ENCODE results near the gene PYCR2. TPM values are rescaled to one million over a fixed set of nuclear protein-coding genes. Genes with fewer than 3 reads are reported as not detected.

The PYCR2 gene
- total and polyA plus RNA-seq, 2 experiments from 2014 or later, result 45.1 to 75.9 TPM

- H3K9me3 ChIP-seq (ENCODE audit: low read depth), result no peaks in the 10 kb centered on the region
- H3K27me3 ChIP-seq, result no peaks in the 10 kb centered on the region
- H3K4me1 ChIP-seq (ENCODE audit: low read depth), result no peaks in the 10 kb centered on the region
- no peak overlapping the region for H3K4me3 ChIP-seq
- H3K27ac ChIP-seq, result no peak overlapping the region
- H3K36me3 ChIP-seq, result no peaks in the 10 kb centered on the region
- TF ChIP-seq, protein P1, sequence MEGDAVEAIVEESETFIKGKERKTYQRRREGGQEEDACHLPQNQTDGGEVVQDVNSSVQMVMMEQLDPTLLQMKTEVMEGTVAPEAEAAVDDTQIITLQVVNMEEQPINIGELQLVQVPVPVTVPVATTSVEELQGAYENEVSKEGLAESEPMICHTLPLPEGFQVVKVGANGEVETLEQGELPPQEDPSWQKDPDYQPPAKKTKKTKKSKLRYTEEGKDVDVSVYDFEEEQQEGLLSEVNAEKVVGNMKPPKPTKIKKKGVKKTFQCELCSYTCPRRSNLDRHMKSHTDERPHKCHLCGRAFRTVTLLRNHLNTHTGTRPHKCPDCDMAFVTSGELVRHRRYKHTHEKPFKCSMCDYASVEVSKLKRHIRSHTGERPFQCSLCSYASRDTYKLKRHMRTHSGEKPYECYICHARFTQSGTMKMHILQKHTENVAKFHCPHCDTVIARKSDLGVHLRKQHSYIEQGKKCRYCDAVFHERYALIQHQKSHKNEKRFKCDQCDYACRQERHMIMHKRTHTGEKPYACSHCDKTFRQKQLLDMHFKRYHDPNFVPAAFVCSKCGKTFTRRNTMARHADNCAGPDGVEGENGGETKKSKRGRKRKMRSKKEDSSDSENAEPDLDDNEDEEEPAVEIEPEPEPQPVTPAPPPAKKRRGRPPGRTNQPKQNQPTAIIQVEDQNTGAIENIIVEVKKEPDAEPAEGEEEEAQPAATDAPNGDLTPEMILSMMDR (IDR thresholded peaks at IDR 0.05; ENCODE audit: low read depth, low read length), result no peak
- no peak for DNase-seq (ENCODE audit: low read depth in 1 of 2, low spot score in 1 of 2)
Measured at GRCh38 chr1:225906467-225906866, 17.6 kb downstream of the PYCR2 start.

GRCh38 chr1:225903623-225904022 lies 20.4 kb downstream of the PYCR2 start:
- Histone ChIP-seq H3K9me3 (ENCODE audit: low read depth) (no peaks in the 10 kb centered on the region), H3K4me1 (ENCODE audit: low read depth) (no peaks in the 10 kb centered on the region), H3K36me3 (no peaks in the 10 kb centered on the region), H3K4me3 (no peak overlapping the region), H3K27me3 (no peaks in the 10 kb centered on the region), H3K27ac (no peak overlapping the region)
- DNase-seq (ENCODE audit: low read depth in 1 of 2, low spot score in 1 of 2), result no peak
- TF ChIP-seq, protein P1 (IDR thresholded peaks at IDR 0.05; ENCODE audit: low read depth, low read length), result no peak

- H3K27ac ChIP-seq, result no peak overlapping the region
- TF ChIP-seq, protein P1 (IDR thresholded peaks at IDR 0.05; ENCODE audit: low read depth, low read length), result no peak
- H3K4me3 ChIP-seq, result no peak overlapping the region
Measured at GRCh38 chr1:225899044-225899925, 24.8 kb downstream of the PYCR2 start.

GRCh38 chr1:225897595-225898514 lies 26.2 kb downstream of the PYCR2 start:
- Histone ChIP-seq H3K4me1 (ENCODE audit: low read depth) (no peaks in the 10 kb centered on the region), H3K4me3 (no peak overlapping the region), H3K36me3 (no peaks in the 10 kb centered on the region), H3K27me3 (no peaks in the 10 kb centered on the region), H3K27ac (no peak overlapping the region), H3K9me3 (ENCODE audit: low read depth) (no peaks in the 10 kb centered on the region)
- no peak for DNase-seq (ENCODE audit: low read depth in 1 of 2, low spot score in 1 of 2)
- TF ChIP-seq, protein P1 (IDR thresholded peaks at IDR 0.05; ENCODE audit: low read depth, low read length), result no peak

More at GRCh38 chr1:225899044-225899925, 24.8 kb downstream of the PYCR2 start:
- Histone ChIP-seq H3K36me3 (no peaks in the 10 kb centered on the region), H3K27me3 (no peaks in the 10 kb centered on the region), H3K4me1 (ENCODE audit: low read depth) (no peaks in the 10 kb centered on the region), H3K9me3 (ENCODE audit: low read depth) (no peaks in the 10 kb centered on the region)
- no peak for DNase-seq (ENCODE audit: low read depth in 1 of 2, low spot score in 1 of 2)

- Histone ChIP-seq H3K9me3 (ENCODE audit: low read depth) (no peaks in the 10 kb centered on the region), H3K36me3 (no peaks in the 10 kb centered on the region), H3K4me1 (ENCODE audit: low read depth) (no peaks in the 10 kb centered on the region), H3K27ac (no peak overlapping the region), H3K4me3 (no peak overlapping the region), H3K27me3 (no peaks in the 10 kb centered on the region)
- DNase-seq (ENCODE audit: low read depth in 1 of 2, low spot score in 1 of 2), result no peak
- TF ChIP-seq, protein P1 (IDR thresholded peaks at IDR 0.05; ENCODE audit: low read depth, low read length), result no peak
Measured at GRCh38 chr1:225896937-225897549, 27.0 kb downstream of the PYCR2 start.
